GM18519 (cell line): ENCODE measurements around the gene CTTN.
"Not testable (repeated sequence)": the region's sequence is repeated elsewhere in the genome, so short reads cannot be mapped to it uniquely, and the experiment has no call there.

Source experiments
- ATAC-seq: cut with Tn5 transposase; IDR thresholded peaks from one replicate; pipeline ENCODE4 v1.9.1; 2021; ENCODE audit warnings: mild to moderate bottlenecking, moderate library complexity; ENCODE audit not compliant: unreplicated experiment, low FRiP score

CTTN gene

GRCh38 chr11:70407814-70408213 is 9.5 kb downstream of the CTTN start:
- ATAC-seq, result no peak

GRCh38 chr11:70408326-70408725 is 10.0 kb downstream of the CTTN start:
- not testable (repeated sequence) for ATAC-seq

GRCh38 chr11:70409437-70409836 is 11.1 kb downstream of the CTTN start:
- no peak for ATAC-seq

GRCh38 chr11:70409871-70410270 is 11.5 kb downstream of the CTTN start:
- no peak for ATAC-seq

GRCh38 chr11:70410276-70411205 is 12.2 kb downstream of the CTTN start:
- ATAC-seq, result no peak

- no peak for ATAC-seq
Measured at GRCh38 chr11:70411713-70412452, 13.6 kb downstream of the CTTN start.

- ATAC-seq, result no peak
Measured at GRCh38 chr11:70413151-70413550, 14.8 kb downstream of the CTTN start.

- ATAC-seq, result no peak
Measured at GRCh38 chr11:70414341-70415100, 16.2 kb downstream of the CTTN start.

- ATAC-seq, result no peak
Measured at GRCh38 chr11:70415191-70415590, 16.9 kb downstream of the CTTN start.

- no peak for ATAC-seq
Measured at GRCh38 chr11:70415642-70416395, 17.5 kb downstream of the CTTN start.

GRCh38 chr11:70416881-70417280 is 18.6 kb downstream of the CTTN start:
- no peak for ATAC-seq

- no peak for ATAC-seq
Measured at GRCh38 chr11:70418130-70418529, 19.8 kb downstream of the CTTN start.

- no peak for ATAC-seq
Measured at GRCh38 chr11:70419307-70420007, 21.1 kb downstream of the CTTN start.

- ATAC-seq, result no peak
Measured at GRCh38 chr11:70420008-70420464, 21.7 kb downstream of the CTTN start.

GRCh38 chr11:70420496-70420895 is 22.2 kb downstream of the CTTN start:
- no peak for ATAC-seq

GRCh38 chr11:70421123-70421522 is 22.8 kb downstream of the CTTN start:
- ATAC-seq, result no peak

- ATAC-seq, result no peak
Measured at GRCh38 chr11:70422692-70423522, 24.6 kb downstream of the CTTN start.
